ENCODE results near the gene EXOC4. TPM values are rescaled to one million over a fixed set of nuclear protein-coding genes. Genes with fewer than 3 reads are reported as not detected.
"Not testable (repeated sequence)": the region's sequence is repeated elsewhere in the genome, so short reads cannot be mapped to it uniquely, and the experiment has no call there.

The EXOC4 gene
- total RNA-seq, 1 donor from 2014 or later = 56.4 TPM

- no peak for ATAC-seq
Measured at GRCh38 chr7:133275446-133276095, 22.7 kb downstream of the EXOC4 start.

GRCh38 chr7:133278975-133279374, 26.1 kb downstream of the EXOC4 start:
- not testable (repeated sequence) for ATAC-seq

GRCh38 chr7:133282094-133282493, 29.2 kb downstream of the EXOC4 start:
- no peak for ATAC-seq

GRCh38 chr7:133284092-133284491, 31.2 kb downstream of the EXOC4 start:
- ATAC-seq = no peak

- no peak for ATAC-seq
Measured at GRCh38 chr7:133288970-133289369, 36.1 kb downstream of the EXOC4 start.

GRCh38 chr7:133290041-133290440, 37.2 kb downstream of the EXOC4 start:
- ATAC-seq = no peak

GRCh38 chr7:133290676-133291333, 37.9 kb downstream of the EXOC4 start:
- ATAC-seq = no peak

- ATAC-seq = no peak
Measured at GRCh38 chr7:133292631-133293030, 39.8 kb downstream of the EXOC4 start.

GRCh38 chr7:133293384-133294160, 40.7 kb downstream of the EXOC4 start:
- ATAC-seq = no peak

- no peak for ATAC-seq
Measured at GRCh38 chr7:133294234-133294633, 41.4 kb downstream of the EXOC4 start.

GRCh38 chr7:133295484-133295883, 42.6 kb downstream of the EXOC4 start:
- ATAC-seq = no peak

GRCh38 chr7:133297093-133297492, 44.2 kb downstream of the EXOC4 start:
- no peak for ATAC-seq

- no peak for ATAC-seq
Measured at GRCh38 chr7:133298080-133298479, 45.2 kb downstream of the EXOC4 start.

GRCh38 chr7:133299676-133300075, 46.8 kb downstream of the EXOC4 start:
- ATAC-seq = no peak

GRCh38 chr7:133300088-133300487, 47.2 kb downstream of the EXOC4 start:
- ATAC-seq = no peak

- ATAC-seq = no peak
Measured at GRCh38 chr7:133300811-133301210, 47.9 kb downstream of the EXOC4 start.

GRCh38 chr7:133301444-133301843, 48.6 kb downstream of the EXOC4 start:
- no peak for ATAC-seq

GRCh38 chr7:133303372-133303771, 50.5 kb downstream of the EXOC4 start:
- ATAC-seq = no peak

- no peak for ATAC-seq
Measured at GRCh38 chr7:133303931-133304330, 51.1 kb downstream of the EXOC4 start.

GRCh38 chr7:133309333-133309732, 56.5 kb downstream of the EXOC4 start:
- ATAC-seq = no peak

- ATAC-seq = no peak
Measured at GRCh38 chr7:133310232-133310862, 57.5 kb downstream of the EXOC4 start.

- ATAC-seq = no peak
Measured at GRCh38 chr7:133313575-133313974, 60.7 kb downstream of the EXOC4 start.

- no peak for ATAC-seq
Measured at GRCh38 chr7:133314084-133314483, 61.2 kb downstream of the EXOC4 start.
